Hepatocyte (in vitro differentiated cells): ENCODE results near the gene TRAF2. TPM values are rescaled to one million over a fixed set of nuclear protein-coding genes. Genes with fewer than 3 reads are reported as not detected.

Experiments
- DNase-seq: peaks from one replicate; pipeline ENCODE4 v3.0.0-alpha.2; 2016; ENCODE audit warnings: low spot score
- H2AFZ ChIP-seq: fragments of 200-600 bp; sonication (generic); 2 replicates; pipeline ENCODE4 v1.6.0; 2016; ENCODE audit warnings: antibody characterized with exemption, mild to moderate bottlenecking
- H3K27ac ChIP-seq: fragments of 200-600 bp; sonication (generic); 2 replicates; pipeline ENCODE4 v1.5.1; 2016; ENCODE audit warnings: mild to moderate bottlenecking
- H3K27me3 ChIP-seq: fragments of 200-600 bp; sonication (generic); 2 replicates; pipeline ENCODE4 v1.6.1; 2016
- H3K36me3 ChIP-seq: fragments of 200-600 bp; sonication (generic); replicated peaks from 2 replicates; pipeline ENCODE4 v1.5.1; 2016; ENCODE audit warnings: low read depth; ENCODE audit not compliant: insufficient read depth
- H3K4me1 ChIP-seq: fragments of 200-600 bp; sonication (generic); 2 replicates; pipeline ENCODE4 v1.5.1; 2016; ENCODE audit warnings: mild to moderate bottlenecking, moderate library complexity; ENCODE audit not compliant: insufficient read depth
- H3K4me2 ChIP-seq: fragments of 200-600 bp; sonication (generic); 2 replicates; pipeline ENCODE4 v1.6.0; 2016
- H3K4me3 ChIP-seq: fragments of 200-600 bp; sonication (generic); 2 replicates; pipeline ENCODE4 v1.5.1; 2016; ENCODE audit warnings: mild to moderate bottlenecking
- H3K79me2 ChIP-seq: fragments of 200-600 bp; sonication (generic); 2 replicates; pipeline ENCODE4 v1.6.0; 2017; ENCODE audit warnings: mild to moderate bottlenecking
- H3K9me2 ChIP-seq: fragments of 200-600 bp; sonication (generic); replicated peaks from 2 replicates; pipeline ENCODE4 v1.6.0; 2017; ENCODE audit warnings: mild to moderate bottlenecking; ENCODE audit not compliant: insufficient read depth
- H3K9me3 ChIP-seq: fragments of 200-600 bp; sonication (generic); 2 replicates; pipeline ENCODE4 v1.5.1; 2016; ENCODE audit warnings: low read depth, mild to moderate bottlenecking
- H4K20me1 ChIP-seq: fragments of 200-600 bp; sonication (generic); 2 replicates; pipeline ENCODE4 v1.6.0; 2016; ENCODE audit warnings: mild to moderate bottlenecking; ENCODE audit not compliant: insufficient read depth, poor library complexity, severe bottlenecking
- EZH2 ChIP-seq: fragments of 200-600 bp; sonication (generic); IDR thresholded peaks from 2 replicates; pipeline ENCODE4 v1.6.1; 2016; ENCODE audit warnings: antibody characterized with exemption, mild to moderate bottlenecking, borderline replicate concordance
- EZH2phosphoT487 ChIP-seq: fragments of 200-600 bp; sonication (generic); IDR thresholded peaks from one replicate; pipeline ENCODE4 v1.6.1; 2018; ENCODE audit warnings: antibody characterized with exemption, mild to moderate bottlenecking, low read depth, moderate library complexity; ENCODE audit not compliant: unreplicated experiment, severe bottlenecking
- WGBS: methylation state at CpG from one replicate; pipeline ENCODE4 v1.1.6; 2016; ENCODE audit warnings: low lambda C conversion rate; ENCODE audit errors: missing lambda C conversion rate; 5-methylcytosine and 5-hydroxymethylcytosine counted together
- polyA plus RNA-seq: library from polyadenylated mRNA; unstranded; fragments of >200 nt; fragmentation: Nextera tagmentation; extraction: Ambion mirVana; gene quantifications from 2 replicates; pipeline ENCODE4 v1.2.1, GENCODE V29; 2016
- total RNA-seq: library from RNA; depleted of rRNA; stranded (reverse); fragments of >200 nt; gene quantifications from 2 replicates; pipeline ENCODE4 v1.2.3, GENCODE V29; 2014
- TF ChIP-seq, protein P1 (sequence below): fragments of 200-600 bp; sonication (generic); IDR thresholded peaks from 2 replicates; pipeline ENCODE4 v1.5.1; 2016; ENCODE audit warnings: antibody characterized with exemption, mild to moderate bottlenecking; ENCODE audit not compliant: poor library complexity

TRAF2 gene
- total and polyA plus RNA-seq, 2 experiments from 2014 or later, result 7.6 to 12.4 TPM

DNA sequence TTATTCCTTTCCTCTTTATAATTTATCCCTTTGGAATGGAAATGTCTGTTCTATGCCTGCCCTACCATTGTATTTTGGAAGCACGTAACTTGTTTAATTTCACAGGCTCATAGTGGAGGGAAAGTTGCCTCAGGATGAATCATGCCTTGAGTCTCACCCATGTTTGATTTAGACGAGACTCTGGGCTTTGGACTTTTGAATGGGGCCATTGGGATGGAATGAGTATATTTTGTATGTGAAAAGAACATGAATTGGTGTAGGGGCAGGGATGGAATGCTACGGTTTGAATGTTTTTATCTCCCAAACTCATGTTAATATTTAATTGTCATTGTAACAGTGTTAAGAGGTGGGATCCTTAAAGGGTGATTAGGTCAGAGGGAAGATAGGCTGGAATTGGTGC lies 48.0 kb downstream of the TRAF2 start:
- H3K79me2 ChIP-seq, result no peaks in the 10 kb centered on the region
- TF ChIP-seq EZH2phosphoT487 (no peak), EZH2 (no peak)
- TF ChIP-seq, protein P1, sequence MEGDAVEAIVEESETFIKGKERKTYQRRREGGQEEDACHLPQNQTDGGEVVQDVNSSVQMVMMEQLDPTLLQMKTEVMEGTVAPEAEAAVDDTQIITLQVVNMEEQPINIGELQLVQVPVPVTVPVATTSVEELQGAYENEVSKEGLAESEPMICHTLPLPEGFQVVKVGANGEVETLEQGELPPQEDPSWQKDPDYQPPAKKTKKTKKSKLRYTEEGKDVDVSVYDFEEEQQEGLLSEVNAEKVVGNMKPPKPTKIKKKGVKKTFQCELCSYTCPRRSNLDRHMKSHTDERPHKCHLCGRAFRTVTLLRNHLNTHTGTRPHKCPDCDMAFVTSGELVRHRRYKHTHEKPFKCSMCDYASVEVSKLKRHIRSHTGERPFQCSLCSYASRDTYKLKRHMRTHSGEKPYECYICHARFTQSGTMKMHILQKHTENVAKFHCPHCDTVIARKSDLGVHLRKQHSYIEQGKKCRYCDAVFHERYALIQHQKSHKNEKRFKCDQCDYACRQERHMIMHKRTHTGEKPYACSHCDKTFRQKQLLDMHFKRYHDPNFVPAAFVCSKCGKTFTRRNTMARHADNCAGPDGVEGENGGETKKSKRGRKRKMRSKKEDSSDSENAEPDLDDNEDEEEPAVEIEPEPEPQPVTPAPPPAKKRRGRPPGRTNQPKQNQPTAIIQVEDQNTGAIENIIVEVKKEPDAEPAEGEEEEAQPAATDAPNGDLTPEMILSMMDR, result no peak
- no peaks in the 10 kb centered on the region for H3K9me2 ChIP-seq
- no peaks in the 10 kb centered on the region for H4K20me1 ChIP-seq
- H2AFZ ChIP-seq, result no peak overlapping the region
- H3K27me3 ChIP-seq, result no peaks in the 10 kb centered on the region
- H3K4me1 ChIP-seq, result no peaks in the 10 kb centered on the region
- 86% methylated on average over 3 of the region's 3 CpGs for WGBS
- H3K4me3 ChIP-seq, result no peak overlapping the region
- H3K27ac ChIP-seq, result no peak overlapping the region
- no peaks in the 10 kb centered on the region for H3K36me3 ChIP-seq
- no peaks in the 10 kb centered on the region for H3K9me3 ChIP-seq
- H3K4me2 ChIP-seq, result no peak overlapping the region
- no peak for DNase-seq

DNA sequence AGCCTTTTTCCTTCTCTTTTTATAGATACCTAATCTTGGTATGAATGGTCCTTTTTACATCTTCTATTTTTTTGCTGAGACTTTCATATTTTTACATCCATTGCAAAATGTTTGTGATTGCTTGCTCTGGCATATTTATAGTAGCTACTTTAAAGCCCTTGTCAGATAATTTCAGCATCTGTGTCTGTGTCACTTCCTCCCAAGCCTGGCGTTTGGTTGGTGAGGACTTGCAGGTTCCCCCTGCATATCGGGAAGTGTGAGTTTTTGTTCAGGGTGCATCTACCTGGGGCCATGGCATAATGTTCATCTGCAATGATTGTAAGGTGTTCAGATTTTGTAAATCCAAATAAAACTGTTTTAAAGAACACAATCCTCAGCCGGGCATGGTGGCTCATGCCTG lies 49.3 kb downstream of the TRAF2 start:
- H3K9me2 ChIP-seq, result no peaks in the 10 kb centered on the region
- no peaks in the 10 kb centered on the region for H4K20me1 ChIP-seq
- WGBS, result 92% methylated on average over 3 of the region's 3 CpGs
- no peaks in the 10 kb centered on the region for H3K27me3 ChIP-seq
- H3K9me3 ChIP-seq, result no peaks in the 10 kb centered on the region
- H2AFZ ChIP-seq, result no peak overlapping the region
- no peaks in the 10 kb centered on the region for H3K36me3 ChIP-seq
- no peak for DNase-seq
- no peak overlapping the region for H3K4me2 ChIP-seq
- H3K4me3 ChIP-seq, result no peak overlapping the region
- no peaks in the 10 kb centered on the region for H3K4me1 ChIP-seq
- no peak overlapping the region for H3K27ac ChIP-seq
- no peaks in the 10 kb centered on the region for H3K79me2 ChIP-seq
- TF ChIP-seq EZH2phosphoT487 (no peak), EZH2 (no peak)
- TF ChIP-seq, protein P1, result no peak

DNA sequence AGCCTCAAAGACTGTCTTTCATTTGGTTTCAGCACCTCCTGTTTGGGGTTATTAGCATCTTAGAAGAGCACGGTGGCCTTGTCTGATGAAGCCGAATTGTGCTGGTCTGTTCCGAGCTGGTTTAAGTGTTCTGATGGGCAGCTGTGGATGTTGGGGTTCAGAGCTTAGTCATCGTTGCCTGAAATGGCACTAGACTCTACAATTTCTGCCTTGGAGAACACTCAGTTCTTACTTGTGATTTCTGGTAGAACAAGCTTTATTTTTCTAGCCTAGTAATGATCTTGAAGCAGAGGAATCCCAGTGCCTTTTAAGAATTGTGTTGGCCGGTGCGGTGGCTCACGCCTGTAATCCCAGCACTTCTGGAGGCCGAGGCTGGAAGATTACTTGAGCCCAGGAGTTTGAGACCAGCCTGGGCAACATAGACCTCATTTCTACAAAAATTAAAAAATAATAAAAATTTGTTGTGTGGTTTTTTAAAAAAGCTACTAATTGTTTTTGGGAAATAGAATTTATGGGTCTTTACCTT lies 50.4 kb downstream of the TRAF2 start:
- Histone ChIP-seq H3K9me3 (no peaks in the 10 kb centered on the region), H4K20me1 (no peaks in the 10 kb centered on the region), H3K4me3 (no peak overlapping the region), H3K4me2 (no peak overlapping the region), H3K4me1 (no peaks in the 10 kb centered on the region), H3K36me3 (no peaks in the 10 kb centered on the region), H3K79me2 (peaks cover under 1% of the 10 kb centered on the region), H3K27ac (no peak overlapping the region), H2AFZ (no peak overlapping the region), H3K27me3 (no peaks in the 10 kb centered on the region), H3K9me2 (no peaks in the 10 kb centered on the region)
- WGBS, result 92% methylated on average over 8 of the region's 8 CpGs
- no peak for DNase-seq
- TF ChIP-seq, protein P1, result no peak
- TF ChIP-seq EZH2 (no peak), EZH2phosphoT487 (no peak)
